Renal cortex interstitium (tissue), 11 donors: ENCODE results near the gene HYAL3. TPM values are rescaled to one million over a fixed set of nuclear protein-coding genes. Genes with fewer than 3 reads are reported as not detected.
"Not testable (repeated sequence)": the region's sequence is repeated elsewhere in the genome, so short reads cannot be mapped to it uniquely, and the experiment has no call there.

Experiments
- DNase-seq, 11 donors: peaks; one replicate each; pipeline ENCODE4 v3.0.0-alpha.2; 2013; ENCODE audit warnings: low read depth in 9 of 11, low spot score in 4 of 11; ENCODE audit errors: extremely low read depth in 1 of 11
- polyA plus RNA-seq, 3 donors: library from polyadenylated mRNA; unstranded; fragments of 120-200 nt; gene quantifications; one replicate each; pipeline ENCODE4 v1.2.1, GENCODE V29; 2013; ENCODE audit not compliant: insufficient read length in 3 of 3

The HYAL3 gene
- polyA plus RNA-seq, 3 donors, result 2.9 to 5.5 (median 3.2) TPM

DNA sequence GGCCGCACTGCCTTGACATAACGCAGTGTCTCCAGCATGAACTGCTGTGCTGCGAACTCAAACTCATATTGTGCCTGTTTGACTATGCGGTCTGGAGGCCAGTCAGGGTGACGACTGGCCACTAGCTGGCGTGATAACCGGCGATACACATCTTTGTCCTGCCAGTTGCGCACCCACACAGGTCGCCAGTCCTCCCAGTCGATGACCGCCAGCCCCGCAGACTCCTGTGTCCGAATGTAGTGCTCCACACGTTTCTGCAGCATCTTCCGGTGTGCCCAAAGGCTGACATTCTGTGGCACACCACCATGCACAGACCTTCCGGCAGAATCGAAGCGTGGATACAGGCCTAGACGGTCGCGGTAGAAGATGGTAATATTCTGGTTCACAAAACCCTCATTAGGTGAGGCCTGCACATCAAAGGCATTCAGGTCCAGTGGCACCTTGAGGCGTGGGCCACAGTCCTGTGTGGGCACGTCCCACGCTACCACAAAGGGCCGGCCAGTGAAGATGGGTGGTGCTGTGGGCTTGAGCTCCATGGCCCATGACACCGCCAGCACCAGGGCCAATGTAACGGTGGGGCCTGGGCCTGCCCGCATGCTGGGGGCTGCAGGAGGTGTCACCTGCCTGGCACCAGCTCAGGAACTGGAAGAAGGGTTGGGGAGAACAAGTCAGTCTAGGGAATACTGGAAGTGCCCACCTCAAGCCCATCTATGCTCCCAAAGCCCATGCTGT lies 20.9 kb upstream of the HYAL3 start:
- no peak for DNase-seq

DNA sequence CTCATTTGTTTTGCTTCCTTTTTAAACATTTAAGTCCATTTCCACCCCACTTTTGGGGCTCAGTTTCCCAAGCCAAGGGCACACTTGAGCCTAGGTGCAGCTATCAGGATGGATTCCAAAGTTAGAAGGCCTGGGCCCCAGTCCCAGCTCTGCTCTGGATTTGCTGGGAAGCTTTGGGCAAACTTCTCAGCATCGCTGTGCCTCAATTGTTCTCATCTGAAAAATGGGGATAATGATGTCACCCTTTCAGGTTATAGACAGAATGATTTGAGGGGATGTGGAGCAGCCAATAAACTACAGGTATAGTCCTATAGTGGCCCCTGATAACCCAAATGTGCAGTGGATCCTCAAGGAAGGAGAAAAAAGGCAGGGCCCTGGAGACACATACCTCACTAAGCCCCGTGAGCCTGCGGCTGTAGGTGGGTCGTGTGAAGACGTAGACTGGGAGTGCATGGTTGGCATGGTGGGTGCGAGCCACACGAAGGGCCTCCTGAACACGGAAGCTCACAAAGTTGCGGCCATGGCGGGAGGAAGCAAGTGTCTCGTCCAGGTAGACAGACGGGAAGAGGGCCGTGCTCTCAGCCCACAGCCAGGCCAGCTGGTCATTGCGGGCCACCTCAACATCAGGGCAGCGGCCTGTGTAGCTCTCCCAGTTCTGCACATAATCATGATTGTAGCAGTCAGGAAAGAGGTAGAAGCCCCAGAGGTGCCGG lies 20.1 kb upstream of the HYAL3 start:
- DNase-seq, result no peak

- DNase-seq, result no peak
These were observed 19.4 kb upstream of the HYAL3 start for GRCh38 chr3:50318615-50319014.

DNA sequence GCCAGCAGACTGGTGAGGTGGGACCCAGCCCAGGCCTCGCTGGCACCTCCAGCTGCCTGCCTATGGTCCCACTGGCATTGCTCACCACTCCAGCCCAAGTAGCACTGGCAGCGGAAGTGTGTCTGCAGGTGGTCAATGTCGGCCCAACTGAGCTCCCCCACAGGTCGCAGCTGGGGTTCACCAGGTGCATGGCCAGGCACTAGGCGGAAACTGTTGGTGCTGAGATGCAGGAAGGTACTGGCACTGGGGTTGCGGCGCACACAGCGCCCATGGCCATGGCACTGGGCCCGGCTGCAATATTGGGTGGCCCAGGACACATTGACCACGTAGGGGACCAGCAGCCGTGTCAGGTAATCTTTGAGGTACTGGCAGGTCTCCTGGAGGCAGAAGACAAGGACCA lies 19.0 kb upstream of the HYAL3 start:
- DNase-seq, result no peak

- DNase-seq, result no peak
These were observed 18.1 kb upstream of the HYAL3 start for GRCh38 chr3:50317300-50317699.

- DNase-seq, result no peak
These were observed 17.5 kb upstream of the HYAL3 start for GRCh38 chr3:50316657-50317242.

- DNase-seq, result no peak
These were observed 15.6 kb upstream of the HYAL3 start for GRCh38 chr3:50314816-50315215.

- DNase-seq, result no peak
These were observed 15.1 kb upstream of the HYAL3 start for GRCh38 chr3:50314342-50314741.

- not testable (repeated sequence) for DNase-seq
These were observed 12.8 kb upstream of the HYAL3 start for GRCh38 chr3:50312041-50312440.

DNA sequence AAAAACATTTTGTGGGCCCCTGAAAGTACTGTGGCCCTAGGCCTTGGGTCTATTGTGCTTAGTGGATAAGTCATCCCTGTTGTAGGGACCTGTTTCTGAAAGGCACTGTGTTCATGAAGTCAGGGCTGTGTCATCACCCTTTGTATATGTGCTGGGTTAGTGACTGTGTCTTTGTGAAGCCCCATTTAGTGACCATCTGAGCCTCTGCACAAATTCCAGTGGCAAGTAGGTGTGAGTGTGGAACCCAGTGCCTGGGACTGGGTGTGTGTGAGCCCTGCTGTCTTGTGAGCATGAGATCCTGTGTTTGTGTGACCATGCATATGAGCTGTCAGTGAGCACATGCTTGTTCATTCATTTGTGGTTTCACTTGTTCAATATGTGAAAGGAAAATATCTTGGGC lies 5.4 kb upstream of the HYAL3 start:
- no peak for DNase-seq

- DNase-seq, result no peak
These were observed 4.0 kb upstream of the HYAL3 start, which contains the start of gene HYAL1 for GRCh38 chr3:50303013-50303815. Gene HYAL1 (minus strand): TSS chr3:50303574. CDS start chr3:50302956, 618 bp downstream.

DNA sequence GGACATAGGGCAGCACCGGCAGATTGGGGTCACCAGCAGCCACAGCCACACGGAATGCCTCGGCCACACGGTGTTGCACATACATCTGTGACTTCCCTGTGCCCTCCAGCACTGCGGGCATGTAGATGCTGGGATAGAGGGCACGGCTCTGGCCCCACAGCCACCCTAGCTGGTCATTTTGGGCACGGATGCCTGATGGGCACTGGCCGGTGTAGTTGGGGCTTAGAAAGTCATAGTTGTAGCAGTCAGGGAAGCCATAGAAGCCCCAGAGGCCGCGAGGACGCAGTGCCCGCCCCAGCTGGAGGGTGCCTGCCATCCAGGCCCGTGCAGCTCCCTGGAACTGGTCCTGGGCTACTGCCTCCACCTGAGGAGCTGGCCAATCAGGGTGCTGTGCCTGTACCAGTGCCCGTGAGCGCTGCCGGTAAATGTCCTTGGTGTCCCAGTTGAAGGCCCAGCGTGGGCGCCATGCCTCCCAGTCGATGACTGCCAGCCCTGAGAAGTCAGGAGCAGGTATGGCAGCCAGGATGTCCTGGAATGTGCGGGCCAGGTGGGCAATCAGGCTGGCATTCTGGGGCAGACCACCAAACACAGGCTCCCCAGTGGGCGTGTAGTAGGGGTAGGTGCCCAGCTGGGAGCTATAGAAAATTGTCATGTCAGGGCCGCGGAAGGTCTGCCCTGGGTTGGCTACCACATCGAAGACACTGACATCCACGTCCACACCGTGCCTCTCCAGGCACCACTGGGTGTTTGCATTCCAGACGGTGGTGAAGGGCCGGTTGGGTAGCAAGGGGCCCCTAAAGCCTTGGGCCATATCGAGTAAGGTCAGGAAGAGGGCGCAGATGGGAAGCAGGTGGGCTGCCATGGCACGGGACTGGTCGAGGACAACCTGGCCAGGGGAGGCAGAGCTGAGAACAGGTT lies 3.1 kb upstream of the HYAL3 start:
- no peak for DNase-seq

DNA sequence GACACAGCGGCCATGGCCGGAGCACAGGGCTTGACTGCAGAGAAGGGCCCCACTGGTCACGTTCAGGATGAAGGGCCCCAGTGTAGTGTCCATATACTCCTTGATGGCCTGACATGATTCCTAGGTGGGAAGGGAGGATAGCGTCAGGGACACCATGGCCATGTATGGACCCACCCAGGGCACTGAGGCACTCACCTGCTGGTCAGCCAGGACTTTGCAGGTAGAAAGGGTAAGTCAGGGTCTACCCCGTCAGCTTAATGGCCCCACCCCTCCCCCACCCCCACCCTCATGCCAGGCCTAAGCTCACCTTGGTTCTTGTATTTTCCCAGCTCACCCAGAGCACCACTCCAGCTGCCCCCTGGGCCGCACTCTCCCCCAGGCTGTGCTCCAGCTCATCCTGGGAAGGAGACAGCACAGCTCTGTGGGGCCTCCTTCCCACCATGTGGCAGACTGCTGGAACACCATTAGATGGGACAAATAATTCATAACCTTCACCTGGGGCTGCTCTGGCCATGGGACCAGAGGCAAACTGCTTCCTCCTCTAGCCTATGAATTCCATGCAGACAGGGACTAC lies 1.6 kb upstream of the HYAL3 start:
- DNase-seq, result no peak

DNA sequence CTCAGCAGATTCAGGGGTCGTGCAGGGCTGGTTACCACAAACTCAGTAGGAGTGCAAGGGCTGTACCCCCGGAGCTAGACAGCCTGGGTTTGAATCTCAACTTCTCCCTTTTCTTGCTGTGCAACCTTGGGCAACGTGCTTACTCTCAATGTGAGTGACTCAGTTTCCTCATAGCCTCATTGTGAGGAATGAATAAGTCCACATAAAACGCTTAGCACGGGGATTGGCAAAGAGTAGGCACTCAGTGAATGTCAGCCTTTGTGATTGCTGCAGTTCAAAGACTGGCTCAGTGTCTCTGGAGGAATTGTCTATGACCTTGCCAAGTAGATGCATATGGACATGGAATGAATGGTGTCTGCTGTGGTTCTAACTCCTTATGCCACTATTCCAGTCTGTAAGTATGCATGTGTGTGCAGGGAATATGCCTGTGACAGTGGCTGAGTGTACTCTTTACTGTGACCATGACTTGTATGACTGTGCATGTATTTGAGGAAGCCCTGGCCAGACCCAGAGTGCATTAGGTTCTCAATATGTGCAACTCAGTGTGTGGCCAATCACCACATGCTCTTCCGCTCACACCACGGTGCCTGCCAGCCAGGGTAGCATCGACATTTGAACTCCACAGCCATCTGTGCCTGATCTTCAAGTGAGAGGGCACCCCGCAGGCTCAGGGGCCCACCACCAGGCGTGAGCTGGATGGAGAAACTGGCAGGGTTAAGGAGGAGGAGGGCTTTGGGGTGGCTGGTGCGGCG lies 900 bp upstream of the HYAL3 start:
- DNase-seq, result no peak

GRCh38 chr3:50299638-50299928 lies 378 bp upstream of the HYAL3 start:
- DNase-seq, result no peak

GRCh38 chr3:50297896-50298725 lies 1.1 kb downstream of the HYAL3 start:
- no peak for DNase-seq

DNA sequence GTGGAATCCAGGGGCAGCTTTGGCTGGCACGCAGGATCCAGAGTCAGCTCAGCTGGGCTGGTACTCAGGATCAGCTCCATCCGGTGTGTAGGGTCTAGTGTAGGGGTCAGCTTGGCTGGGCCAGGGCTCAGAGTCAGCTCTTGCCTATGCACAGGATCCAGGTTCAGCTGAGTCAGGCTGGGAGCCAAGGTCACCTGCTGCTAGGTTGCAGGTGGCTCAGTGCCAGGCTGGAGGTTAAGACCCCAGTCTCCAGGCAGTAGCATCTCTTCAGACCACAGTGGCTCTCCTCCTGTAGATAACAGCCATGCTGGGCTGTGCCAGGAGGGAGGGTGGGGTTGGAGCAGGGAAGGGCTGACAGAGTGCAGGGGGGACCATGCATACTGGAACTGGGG lies 1.8 kb downstream of the HYAL3 start:
- DNase-seq, result no peak
